ENCODE data around the gene HOXD11.

HOXD11 gene

GRCh38 chr2:176103742-176104315 is 3.3 kb upstream of the HOXD11 start:
- DNase-seq (ENCODE audit: extremely low spot score, insufficient read length, low read depth) (no peak), FAIRE-seq (no peak)

DNA sequence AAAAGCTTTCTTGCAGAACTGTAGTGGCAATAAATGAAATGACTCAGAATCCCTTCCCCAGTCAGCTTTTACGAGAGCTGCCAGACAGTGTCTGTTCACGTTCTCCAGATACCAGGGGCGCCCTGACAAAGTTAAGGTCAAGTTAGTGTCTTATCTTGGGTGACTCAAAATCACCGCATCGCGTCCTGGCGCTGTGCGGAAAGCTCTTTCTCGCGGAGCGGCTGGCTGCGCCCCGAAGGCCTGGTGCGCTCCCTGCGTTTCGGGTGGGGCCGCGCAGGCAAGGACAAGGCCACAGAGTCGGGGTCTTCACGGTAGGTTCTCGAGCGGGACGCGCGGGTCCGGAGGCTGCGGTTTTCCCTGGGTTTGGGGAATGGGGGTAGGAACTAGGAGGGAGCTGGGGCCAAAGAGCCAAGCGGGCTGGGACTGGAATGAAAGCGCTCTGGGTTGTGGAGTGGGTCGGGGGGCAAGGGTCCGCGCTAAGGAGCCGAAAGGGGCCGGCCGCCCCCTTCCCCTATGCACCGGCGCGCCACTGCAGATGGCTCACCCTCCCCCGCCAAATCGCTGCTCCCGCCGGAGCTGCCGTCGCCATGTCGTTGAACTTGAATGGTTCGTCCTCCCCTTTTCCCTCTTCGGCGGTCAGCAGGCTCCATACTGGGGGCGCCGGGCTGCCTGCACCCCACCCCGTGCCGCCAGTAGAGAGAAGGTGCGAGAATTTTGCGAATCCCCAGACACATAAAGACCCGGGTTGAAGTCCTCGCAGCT is 2.6 kb upstream of the HOXD11 start:
- FAIRE-seq (no peak), DNase-seq (ENCODE audit: extremely low spot score, insufficient read length, low read depth) (no peak)

- DNase-seq (ENCODE audit: extremely low spot score, insufficient read length, low read depth) (no peak), FAIRE-seq (no peak)
Measured at GRCh38 chr2:176105078-176105729, 1.9 kb upstream of the HOXD11 start.

GRCh38 chr2:176105730-176106580 is 1.1 kb upstream of the HOXD11 start:
- no peak for FAIRE-seq
- no peak for DNase-seq (ENCODE audit: extremely low spot score, insufficient read length, low read depth)

DNA sequence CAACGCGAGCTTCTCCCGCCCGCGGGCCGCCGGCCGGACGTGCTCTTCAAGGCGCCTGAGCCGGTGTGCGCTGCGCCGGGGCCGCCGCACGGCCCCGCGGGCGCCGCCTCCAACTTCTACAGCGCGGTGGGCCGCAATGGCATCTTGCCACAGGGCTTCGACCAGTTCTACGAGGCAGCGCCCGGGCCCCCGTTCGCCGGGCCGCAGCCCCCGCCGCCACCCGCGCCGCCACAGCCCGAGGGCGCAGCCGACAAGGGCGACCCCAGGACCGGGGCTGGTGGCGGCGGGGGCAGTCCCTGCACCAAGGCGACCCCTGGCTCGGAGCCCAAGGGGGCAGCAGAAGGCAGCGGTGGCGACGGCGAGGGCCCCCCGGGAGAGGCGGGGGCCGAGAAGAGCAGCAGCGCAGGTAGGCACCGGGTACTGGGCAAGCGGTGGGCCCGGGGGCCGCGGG is 676 bp downstream of the HOXD11 start:
- no peak for DNase-seq (ENCODE audit: extremely low spot score, insufficient read length, low read depth)
- FAIRE-seq, result no peak

GRCh38 chr2:176109192-176109901 is 2.3 kb downstream of the HOXD11 start:
- FAIRE-seq (no peak), DNase-seq (ENCODE audit: extremely low spot score, insufficient read length, low read depth) (no peak)

- FAIRE-seq (no peak), DNase-seq (ENCODE audit: extremely low spot score, insufficient read length, low read depth) (no peak)
Measured at GRCh38 chr2:176109946-176110345, 2.9 kb downstream of the HOXD11 start.

DNA sequence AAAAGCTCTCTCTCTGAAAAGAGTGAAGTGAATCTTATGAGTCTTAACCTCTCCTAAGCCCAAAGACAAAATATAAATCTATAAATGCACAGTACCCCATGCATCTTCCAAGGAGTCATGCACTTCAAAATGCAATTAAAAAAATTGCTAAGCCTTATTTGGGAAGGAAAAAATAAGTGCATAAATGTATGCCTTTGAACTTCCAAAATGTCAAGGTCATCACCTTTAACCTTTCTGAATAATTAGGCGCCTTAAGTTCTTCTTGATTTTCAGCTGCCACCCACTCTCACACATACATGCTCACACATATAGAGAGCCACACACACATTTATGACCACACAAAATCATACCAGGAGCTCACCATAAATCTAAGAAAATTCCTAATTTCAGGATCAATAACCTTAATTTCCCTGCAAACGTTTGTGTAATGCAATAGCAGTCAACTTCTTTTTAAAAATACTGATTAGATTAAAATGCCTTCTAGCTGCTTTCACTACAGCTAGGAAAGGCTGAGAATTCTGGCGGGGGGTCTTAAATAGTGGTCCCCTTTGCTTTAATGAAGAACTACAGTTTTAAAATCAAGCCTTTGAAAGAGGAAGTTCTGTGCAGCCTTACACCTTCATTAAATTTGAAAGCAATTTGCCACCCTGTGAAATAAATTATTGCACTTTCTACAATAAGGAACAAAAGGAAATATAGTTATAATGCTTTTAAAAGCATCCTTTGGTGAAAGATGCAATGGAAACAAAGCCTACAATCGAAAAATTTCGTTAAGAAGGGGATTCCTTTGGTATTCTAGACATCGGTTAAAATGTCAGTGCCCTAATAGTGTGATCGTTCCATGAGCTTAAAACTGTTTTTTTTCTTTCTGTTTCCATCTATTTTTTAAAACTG is 3.6 kb downstream of the HOXD11 start:
- no peak for DNase-seq (ENCODE audit: extremely low spot score, insufficient read length, low read depth)
- FAIRE-seq, result no peak

DNA sequence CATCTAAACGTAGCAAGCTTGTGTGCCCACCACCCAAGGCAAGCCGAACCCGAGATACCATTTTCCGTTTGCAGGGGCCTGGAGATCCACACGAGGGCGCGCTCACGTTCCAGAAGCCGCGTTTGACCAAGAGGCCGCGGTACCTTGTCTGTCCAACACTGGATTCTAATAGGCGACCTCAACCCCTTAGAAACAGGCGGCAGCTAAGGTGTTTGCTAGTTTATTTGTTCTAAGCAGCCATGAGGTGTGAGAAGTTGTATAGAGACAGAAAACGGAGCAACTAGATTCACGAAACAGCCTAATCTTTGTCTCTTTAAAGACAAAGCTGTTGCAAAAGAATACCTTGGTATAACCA is 4.2 kb downstream of the HOXD11 start:
- DNase-seq (ENCODE audit: extremely low spot score, insufficient read length, low read depth), result no peak
- FAIRE-seq, result peak; percentile 50

- FAIRE-seq (no peak), DNase-seq (ENCODE audit: extremely low spot score, insufficient read length, low read depth) (no peak)
Measured at GRCh38 chr2:176111846-176112374, 4.8 kb downstream of the HOXD11 start.

- DNase-seq (ENCODE audit: extremely low spot score, insufficient read length, low read depth), result no peak
Measured at GRCh38 chr2:176112375-176113302, 5.6 kb downstream of the HOXD11 start.

GRCh38 chr2:176114120-176114929 is 7.2 kb downstream of the HOXD11 start:
- no peak for FAIRE-seq
- no peak for DNase-seq (ENCODE audit: extremely low spot score, insufficient read length, low read depth)

More at GRCh38 chr2:176112375-176113302, 5.6 kb downstream of the HOXD11 start:
- no peak for FAIRE-seq

DNA sequence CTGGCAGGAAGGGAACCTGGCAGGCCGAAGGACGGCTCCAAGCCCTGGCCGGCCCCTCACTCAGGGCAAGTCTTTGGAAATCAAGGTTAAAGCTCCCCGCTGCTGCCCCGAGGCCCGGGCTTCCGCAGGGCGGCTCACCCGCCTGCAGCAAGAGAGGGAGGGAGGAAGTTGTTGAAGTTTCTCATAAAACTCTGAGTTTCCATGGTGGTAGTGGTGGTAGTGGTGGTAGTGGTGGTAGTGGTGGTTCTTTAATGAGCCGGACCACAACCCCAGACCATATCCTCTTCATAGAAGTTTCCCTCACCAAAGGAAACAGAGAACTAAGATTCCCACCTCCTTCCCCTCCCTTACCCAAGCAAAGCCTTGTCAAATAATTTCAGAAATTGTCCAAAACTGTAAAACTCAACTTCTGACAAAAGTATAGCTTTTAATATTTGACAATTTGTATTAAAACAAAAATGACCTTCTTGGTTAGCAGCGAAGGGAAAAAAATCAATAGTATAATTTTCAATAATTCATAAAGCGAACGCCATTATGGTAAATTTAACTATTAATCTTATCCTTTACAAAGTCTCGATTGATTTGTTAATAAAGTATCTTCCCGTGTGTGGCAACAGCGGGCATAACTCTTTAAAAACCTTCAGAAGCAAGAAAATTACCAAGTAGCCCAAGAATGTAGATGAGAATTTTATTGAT is 8.0 kb downstream of the HOXD11 start:
- no peak for DNase-seq (ENCODE audit: extremely low spot score, insufficient read length, low read depth)
- no peak for FAIRE-seq

DNA sequence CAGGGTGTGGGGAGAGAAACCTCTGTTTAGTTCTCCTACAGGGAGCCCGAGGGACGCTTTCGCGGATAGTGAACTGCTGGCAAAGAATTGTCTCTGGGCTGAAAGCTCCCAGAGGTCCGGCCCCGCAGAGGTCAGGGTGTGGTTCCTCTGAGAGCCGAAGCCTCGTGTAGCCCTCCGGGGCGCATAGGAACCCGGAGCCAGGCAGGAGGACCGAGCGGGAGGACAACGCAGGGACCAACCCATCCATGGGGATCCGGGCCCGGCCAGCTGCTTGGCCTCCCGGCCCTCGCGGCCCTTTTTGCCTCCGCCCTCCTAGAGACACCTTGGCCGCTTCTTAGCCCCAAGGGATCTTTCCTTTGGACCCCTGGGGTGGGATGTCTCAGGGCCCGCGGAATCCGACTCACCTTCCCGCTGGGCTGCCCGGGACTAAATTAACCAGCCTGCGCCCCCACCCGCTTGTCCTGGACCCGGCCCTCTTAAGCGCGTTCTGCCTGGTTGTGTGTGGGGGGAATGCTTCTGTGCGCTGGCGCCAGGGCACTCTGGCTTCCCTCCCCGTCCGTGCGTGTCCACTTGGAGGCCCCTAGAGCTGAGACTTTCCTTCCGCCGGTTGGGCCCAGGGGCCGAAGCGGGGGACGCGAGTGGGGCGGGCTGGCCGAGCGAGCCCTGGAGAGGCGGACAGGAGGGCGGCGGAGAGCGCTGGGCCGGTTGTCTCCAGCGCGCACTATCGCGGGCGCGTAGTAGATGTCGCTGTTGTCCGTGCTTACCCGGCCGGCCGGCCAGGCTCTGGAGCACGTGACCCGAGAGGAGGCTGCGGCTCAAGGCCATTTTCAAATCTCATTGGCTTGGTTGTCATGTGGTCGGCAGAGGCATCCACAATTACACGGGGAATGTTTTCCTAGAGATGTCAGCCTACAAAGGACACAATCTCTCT is 9.1 kb downstream of the HOXD11 start, which contains the start of gene HOXD10:
Gene HOXD10 (plus strand): TSS at position 896 of the 931 bp plus-strand sequence. CDS start 56 bp downstream, outside the sequence.
- FAIRE-seq (no peak), DNase-seq (ENCODE audit: extremely low spot score, insufficient read length, low read depth) (no peak)

Measured in GM18507 (cell line).